Measurements from ENCODE around the gene POLD3. TPM values are rescaled to one million over a fixed set of nuclear protein-coding genes. Genes with fewer than 3 reads are reported as not detected.
A peak's percentile ranks its signal among the peaks of the same experiment; 100 is the strongest.

The POLD3 gene

GRCh38 chr11:74685338-74685737, 93.0 kb downstream of the POLD3 start:
- Histone ChIP-seq H3K36me3 (ENCODE audit: insufficient read depth, low read length) (no peaks in the 10 kb centered on the region), H3K4me1 (ENCODE audit: control insufficient read depth, insufficient read depth, low read length) (peaks cover 45% of the 10 kb centered on the region), H3K9me3 (replicated peaks; ENCODE audit: low read length) (no peaks in the 10 kb centered on the region), H3K9ac (ENCODE audit: low read depth, low read length) (no peak overlapping the region), H3K4me3 (ENCODE audit: low read length) (no peak overlapping the region), H3K4me2 (ENCODE audit: low read length) (no peak overlapping the region), H3K27me3 (ENCODE audit: control insufficient read depth, insufficient read depth, low read length) (no peaks in the 10 kb centered on the region)

- Histone ChIP-seq H3K9me3 (replicated peaks; ENCODE audit: low read length) (no peaks in the 10 kb centered on the region), H3K9ac (ENCODE audit: low read depth, low read length) (no peak overlapping the region), H3K4me3 (ENCODE audit: low read length) (no peak overlapping the region), H3K27me3 (ENCODE audit: control insufficient read depth, insufficient read depth, low read length) (no peaks in the 10 kb centered on the region), H3K36me3 (ENCODE audit: insufficient read depth, low read length) (no peaks in the 10 kb centered on the region), H3K4me2 (ENCODE audit: low read length) (no peak overlapping the region), H3K4me1 (ENCODE audit: control insufficient read depth, insufficient read depth, low read length) (peaks cover 45% of the 10 kb centered on the region)
These were observed 93.5 kb downstream of the POLD3 start for GRCh38 chr11:74685905-74686304.

- H3K9me3 ChIP-seq (replicated peaks; ENCODE audit: low read length): no peaks in the 10 kb centered on the region
- H3K9ac ChIP-seq (ENCODE audit: low read depth, low read length): no peak overlapping the region
- peaks cover 45% of the 10 kb centered on the region for H3K4me1 ChIP-seq (ENCODE audit: control insufficient read depth, insufficient read depth, low read length)
These were observed 94.4 kb downstream of the POLD3 start for GRCh38 chr11:74686792-74687191.

GRCh38 chr11:74687237-74688023, 95.0 kb downstream of the POLD3 start:
- peak overlapping the region; percentile 4 for H3K9ac ChIP-seq (ENCODE audit: low read depth, low read length)
- H3K4me1 ChIP-seq (ENCODE audit: control insufficient read depth, insufficient read depth, low read length): peaks cover 45% of the 10 kb centered on the region
- H3K9me3 ChIP-seq (replicated peaks; ENCODE audit: low read length): no peaks in the 10 kb centered on the region
- H3K4me3 ChIP-seq (ENCODE audit: low read length): no peak overlapping the region
- no peak overlapping the region for H3K4me2 ChIP-seq (ENCODE audit: low read length)
- H3K27me3 ChIP-seq (ENCODE audit: control insufficient read depth, insufficient read depth, low read length): no peaks in the 10 kb centered on the region
- no peaks in the 10 kb centered on the region for H3K36me3 ChIP-seq (ENCODE audit: insufficient read depth, low read length)

More at GRCh38 chr11:74686792-74687191, 94.4 kb downstream of the POLD3 start:
- Histone ChIP-seq H3K4me2 (ENCODE audit: low read length) (no peak overlapping the region), H3K27me3 (ENCODE audit: control insufficient read depth, insufficient read depth, low read length) (no peaks in the 10 kb centered on the region), H3K4me3 (ENCODE audit: low read length) (no peak overlapping the region), H3K36me3 (ENCODE audit: insufficient read depth, low read length) (no peaks in the 10 kb centered on the region)

GRCh38 chr11:74689666-74690065, 97.3 kb downstream of the POLD3 start:
- Histone ChIP-seq H3K4me1 (ENCODE audit: control insufficient read depth, insufficient read depth, low read length) (peaks cover 33% of the 10 kb centered on the region), H3K36me3 (ENCODE audit: insufficient read depth, low read length) (no peaks in the 10 kb centered on the region), H3K9me3 (replicated peaks; ENCODE audit: low read length) (no peaks in the 10 kb centered on the region), H3K4me3 (ENCODE audit: low read length) (no peak overlapping the region), H3K27me3 (ENCODE audit: control insufficient read depth, insufficient read depth, low read length) (no peaks in the 10 kb centered on the region), H3K9ac (ENCODE audit: low read depth, low read length) (no peak overlapping the region), H3K4me2 (ENCODE audit: low read length) (peak overlapping the region; percentile 48)

GRCh38 chr11:74691755-74692154, 99.4 kb downstream of the POLD3 start:
- Histone ChIP-seq H3K36me3 (ENCODE audit: insufficient read depth, low read length) (no peaks in the 10 kb centered on the region), H3K4me2 (ENCODE audit: low read length) (no peak overlapping the region), H3K27me3 (ENCODE audit: control insufficient read depth, insufficient read depth, low read length) (no peaks in the 10 kb centered on the region), H3K9ac (ENCODE audit: low read depth, low read length) (no peak overlapping the region), H3K4me1 (ENCODE audit: control insufficient read depth, insufficient read depth, low read length) (peaks cover 33% of the 10 kb centered on the region), H3K9me3 (replicated peaks; ENCODE audit: low read length) (no peaks in the 10 kb centered on the region), H3K4me3 (ENCODE audit: low read length) (no peak overlapping the region)

Small RNA genes within 50 kb of the gene (small RNA-seq; reads per million reads assigned to genes)
- not detected for gene RANP3
- gene RN7SKP297: not detected

Measured in skeletal muscle satellite cell (primary cell).